Regular cardiac myocyte (primary cell): Measurements from ENCODE around the gene INPP5F. TPM values are rescaled to one million over a fixed set of nuclear protein-coding genes. Genes with fewer than 3 reads are reported as not detected.

Experiments
- total RNA-seq: library from RNA; depleted of rRNA; stranded (reverse); fragments of >200 nt; gene quantifications from 2 replicates; pipeline ENCODE4 v1.2.3, GENCODE V29; 2014

INPP5F gene, protein sequence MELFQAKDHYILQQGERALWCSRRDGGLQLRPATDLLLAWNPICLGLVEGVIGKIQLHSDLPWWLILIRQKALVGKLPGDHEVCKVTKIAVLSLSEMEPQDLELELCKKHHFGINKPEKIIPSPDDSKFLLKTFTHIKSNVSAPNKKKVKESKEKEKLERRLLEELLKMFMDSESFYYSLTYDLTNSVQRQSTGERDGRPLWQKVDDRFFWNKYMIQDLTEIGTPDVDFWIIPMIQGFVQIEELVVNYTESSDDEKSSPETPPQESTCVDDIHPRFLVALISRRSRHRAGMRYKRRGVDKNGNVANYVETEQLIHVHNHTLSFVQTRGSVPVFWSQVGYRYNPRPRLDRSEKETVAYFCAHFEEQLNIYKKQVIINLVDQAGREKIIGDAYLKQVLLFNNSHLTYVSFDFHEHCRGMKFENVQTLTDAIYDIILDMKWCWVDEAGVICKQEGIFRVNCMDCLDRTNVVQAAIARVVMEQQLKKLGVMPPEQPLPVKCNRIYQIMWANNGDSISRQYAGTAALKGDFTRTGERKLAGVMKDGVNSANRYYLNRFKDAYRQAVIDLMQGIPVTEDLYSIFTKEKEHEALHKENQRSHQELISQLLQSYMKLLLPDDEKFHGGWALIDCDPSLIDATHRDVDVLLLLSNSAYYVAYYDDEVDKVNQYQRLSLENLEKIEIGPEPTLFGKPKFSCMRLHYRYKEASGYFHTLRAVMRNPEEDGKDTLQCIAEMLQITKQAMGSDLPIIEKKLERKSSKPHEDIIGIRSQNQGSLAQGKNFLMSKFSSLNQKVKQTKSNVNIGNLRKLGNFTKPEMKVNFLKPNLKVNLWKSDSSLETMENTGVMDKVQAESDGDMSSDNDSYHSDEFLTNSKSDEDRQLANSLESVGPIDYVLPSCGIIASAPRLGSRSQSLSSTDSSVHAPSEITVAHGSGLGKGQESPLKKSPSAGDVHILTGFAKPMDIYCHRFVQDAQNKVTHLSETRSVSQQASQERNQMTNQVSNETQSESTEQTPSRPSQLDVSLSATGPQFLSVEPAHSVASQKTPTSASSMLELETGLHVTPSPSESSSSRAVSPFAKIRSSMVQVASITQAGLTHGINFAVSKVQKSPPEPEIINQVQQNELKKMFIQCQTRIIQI
- total RNA-seq, result 19.4 and 19.9 TPM in 2 replicates

DNA sequence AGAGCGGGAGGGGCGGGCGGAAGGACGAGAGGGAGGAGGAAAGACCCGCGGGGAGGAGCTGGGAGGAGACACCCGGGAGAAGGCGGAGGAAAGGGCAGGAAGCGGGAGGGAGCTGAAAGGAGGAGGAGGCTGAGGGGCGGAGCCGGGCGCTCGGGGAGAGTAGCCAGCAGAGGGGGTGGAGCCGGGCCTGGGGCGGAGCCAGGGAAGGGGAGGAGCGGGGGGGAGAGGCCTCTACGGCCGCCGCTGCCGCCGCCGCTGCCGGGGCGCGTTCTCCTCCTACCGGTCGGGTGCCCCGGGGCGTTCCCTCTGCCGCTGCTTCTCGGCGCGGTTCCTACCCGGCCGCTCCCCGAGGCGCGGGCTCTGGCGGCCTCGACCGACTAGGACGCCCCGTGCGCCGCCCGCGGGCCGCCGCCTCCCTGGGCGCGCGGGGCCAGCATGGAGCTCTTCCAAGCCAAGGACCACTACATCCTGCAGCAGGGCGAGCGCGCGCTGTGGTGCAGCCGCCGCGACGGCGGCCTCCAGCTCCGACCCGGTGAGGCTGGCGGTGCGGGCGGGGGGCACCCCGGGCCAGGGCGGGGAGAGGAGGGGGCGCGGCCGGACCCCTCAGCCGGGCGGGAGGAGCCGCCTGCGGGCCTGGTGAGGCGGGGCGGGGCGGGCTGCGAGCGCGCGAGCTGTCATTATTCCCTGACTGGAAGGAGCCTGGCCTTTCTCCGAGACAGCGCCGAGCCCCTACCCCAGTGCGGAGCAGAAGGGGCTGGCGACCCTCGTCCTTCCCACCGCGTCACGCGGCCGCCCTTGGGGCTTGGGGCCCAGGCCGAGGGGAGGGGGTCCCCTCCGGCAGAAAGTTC is at the start of gene INPP5F:
INPP5F (plus strand) TSS at position 223 of the 848 bp plus-strand sequence; CDS start at position 436, 213 bp downstream.

DNA sequence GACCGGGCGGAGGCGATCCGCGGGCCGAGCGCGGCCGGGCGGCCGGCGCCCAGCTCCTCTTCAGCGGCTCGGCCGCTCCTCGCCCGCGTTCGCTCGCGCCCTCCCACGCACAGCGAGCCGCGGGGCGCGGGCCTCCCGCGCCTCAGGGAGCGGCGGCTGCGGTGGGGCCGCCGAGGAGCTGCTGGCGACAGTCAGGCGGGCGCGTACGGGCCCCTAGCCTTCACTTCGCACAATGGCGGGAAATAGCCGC is 146.7 kb downstream of the INPP5F start, which contains the start of gene MCMBP:
MCMBP (minus strand) TSS at position 234 of the 250 bp plus-strand sequence. CDS start 259 bp downstream, outside the sequence.

Other genes with a start within 250 kb of the INPP5F start
- gene RGS10, start 183.3 kb upstream of the INPP5F start, total RNA-seq, result 37.5 and 40.5 TPM in 2 replicates
- 23.1 and 27.0 TPM in 2 replicates for gene TIAL1, start 129.1 kb upstream of the INPP5F start, total RNA-seq
- 9.0 and 24.9 TPM in 2 replicates for gene BAG3, start 74.7 kb upstream of the INPP5F start, total RNA-seq
- 47.6 and 79.0 TPM in 2 replicates for gene MCMBP, start 146.8 kb downstream of the INPP5F start, total RNA-seq
- 18.6 and 22.2 TPM in 2 replicates for gene SEC23IP, start 166.7 kb downstream of the INPP5F start, total RNA-seq